ENCODE results near the gene HOXA5.

The HOXA5 gene

GRCh38 chr7:27130540-27131389 lies 12.7 kb downstream of the HOXA5 start, which contains the start of gene HOXA4:
Gene HOXA4 (minus strand): TSS chr7:27130757. CDS start chr7:27130733, 24 bp downstream.
- no peak for TF ChIP-seq CTCF (IDR thresholded peaks at IDR 0.05)
- peak; percentile 66 for DNase-seq (ENCODE audit: low spot score)
- peak within 1 kb of the TSS; percentile 76 for H3K4me3 ChIP-seq
- H3K27ac ChIP-seq = peak within 1 kb of the TSS in 1 of 2 donors; percentile 81

GRCh38 chr7:27129729-27130539 lies 13.5 kb downstream of the HOXA5 start:
- peak overlapping the region; percentile 76 for H3K4me3 ChIP-seq
- DNase-seq (ENCODE audit: low spot score) = peak; percentile 60
- H3K27ac ChIP-seq = peak overlapping the region in 1 of 2 donors; percentile 81
- no peak for TF ChIP-seq CTCF (IDR thresholded peaks at IDR 0.05)

DNA sequence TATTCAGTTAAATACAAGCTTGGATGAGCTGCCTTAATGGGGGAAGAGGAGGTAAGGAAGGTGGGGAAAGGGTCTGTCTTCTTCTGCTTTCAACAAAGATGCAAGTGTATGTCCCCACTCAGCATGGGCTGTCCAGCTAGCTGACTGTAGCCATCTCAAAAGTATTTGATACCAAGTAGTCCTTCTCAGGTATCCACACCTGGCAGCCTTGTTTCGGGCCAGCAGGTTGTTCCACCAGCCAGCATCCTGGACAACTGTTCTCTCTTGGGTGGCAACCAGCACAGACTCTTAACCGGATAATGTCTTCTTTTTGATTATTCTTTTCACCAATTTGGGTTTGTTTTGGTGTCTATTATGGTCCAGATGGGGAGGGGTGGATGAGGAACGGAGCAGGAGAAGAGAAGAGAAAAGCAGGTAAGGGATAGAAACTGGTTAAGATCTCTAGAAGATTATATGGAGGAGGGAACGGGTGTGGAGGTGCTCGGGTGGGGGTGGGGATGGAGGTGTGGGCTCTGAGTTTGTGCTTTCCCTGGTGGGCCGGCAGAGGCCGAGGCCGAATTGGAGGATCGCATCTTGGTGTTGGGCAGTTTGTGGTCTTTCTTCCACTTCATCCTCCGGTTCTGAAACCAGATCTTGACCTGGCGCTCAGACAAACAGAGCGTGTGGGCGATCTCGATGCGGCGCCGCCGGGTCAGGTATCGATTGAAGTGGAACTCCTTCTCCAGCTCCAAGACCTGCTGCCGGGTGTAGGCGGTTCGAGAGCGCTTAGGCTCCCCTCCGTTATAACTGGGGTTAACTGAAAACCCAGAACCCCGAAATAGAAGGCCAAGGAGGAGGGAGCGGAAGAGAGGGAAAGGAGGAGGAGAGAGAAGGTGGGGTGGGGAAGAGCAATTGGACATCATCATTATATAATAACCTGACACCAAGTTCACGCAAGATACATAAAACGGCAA lies 14.4 kb downstream of the HOXA5 start:
- TF ChIP-seq CTCF (IDR thresholded peaks at IDR 0.05) = no peak
- no peak overlapping the region for H3K27ac ChIP-seq
- peak overlapping the region; percentile 76 for H3K4me3 ChIP-seq
- peak; percentile 53 for DNase-seq (ENCODE audit: low spot score)

GRCh38 chr7:27128034-27128433 lies 15.4 kb downstream of the HOXA5 start:
- TF ChIP-seq CTCF (IDR thresholded peaks at IDR 0.05) = no peak
- DNase-seq (ENCODE audit: low spot score) = no peak
- H3K27ac ChIP-seq = no peak overlapping the region
- H3K4me3 ChIP-seq = no peak overlapping the region

DNA sequence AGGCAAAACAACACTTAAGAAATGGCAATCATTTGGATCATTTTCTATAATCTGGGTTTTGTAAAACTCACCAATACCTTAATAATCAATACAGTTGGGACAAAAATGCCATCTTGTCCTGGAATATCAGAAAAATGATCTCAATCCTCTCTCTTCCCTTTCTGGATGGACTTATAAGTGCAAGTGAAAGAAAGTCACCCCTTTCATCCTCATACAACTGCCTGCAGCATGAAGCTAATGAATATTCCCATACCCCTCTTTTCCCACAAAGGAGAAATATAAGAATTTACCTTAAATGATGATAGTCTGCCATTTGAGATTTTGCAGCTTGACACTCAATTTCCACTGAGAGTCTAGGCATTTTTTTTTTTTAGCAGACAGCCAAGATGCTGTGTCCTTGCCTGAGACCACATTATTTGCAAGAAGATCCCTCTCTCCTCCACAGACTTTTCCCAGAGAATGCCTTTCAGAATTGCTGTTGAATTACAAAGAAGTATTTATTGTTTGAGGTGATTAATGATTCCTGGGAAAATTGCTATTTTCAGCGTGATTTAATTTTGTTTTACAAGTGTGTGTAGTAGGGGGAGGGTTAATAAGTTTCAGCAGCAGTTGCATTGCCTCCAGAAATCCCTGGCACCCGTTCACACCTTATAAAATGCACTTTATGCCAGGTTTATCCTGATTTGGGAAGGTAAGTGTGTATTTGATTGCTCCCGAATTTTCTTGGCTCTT lies 16.7 kb downstream of the HOXA5 start:
- H3K4me3 ChIP-seq = no peak overlapping the region
- no peak overlapping the region for H3K27ac ChIP-seq
- no peak for DNase-seq (ENCODE audit: low spot score)
- TF ChIP-seq CTCF (IDR thresholded peaks at IDR 0.05) = no peak

GRCh38 chr7:27125986-27126394 lies 17.5 kb downstream of the HOXA5 start:
- TF ChIP-seq CTCF (IDR thresholded peaks at IDR 0.05) = no peak
- DNase-seq (ENCODE audit: low spot score) = no peak
- H3K4me3 ChIP-seq = no peak overlapping the region
- H3K27ac ChIP-seq = no peak overlapping the region
